Measurements from ENCODE around the gene MFSD11. TPM values are rescaled to one million over a fixed set of nuclear protein-coding genes. Genes with fewer than 3 reads are reported as not detected.

The MFSD11 gene
- total and polyA plus RNA-seq, 2 of the 8 experiments (the other 6 are each of a cell fraction or from before 2014, with no cell fraction given), result 17.7 to 19.8 TPM

DNA sequence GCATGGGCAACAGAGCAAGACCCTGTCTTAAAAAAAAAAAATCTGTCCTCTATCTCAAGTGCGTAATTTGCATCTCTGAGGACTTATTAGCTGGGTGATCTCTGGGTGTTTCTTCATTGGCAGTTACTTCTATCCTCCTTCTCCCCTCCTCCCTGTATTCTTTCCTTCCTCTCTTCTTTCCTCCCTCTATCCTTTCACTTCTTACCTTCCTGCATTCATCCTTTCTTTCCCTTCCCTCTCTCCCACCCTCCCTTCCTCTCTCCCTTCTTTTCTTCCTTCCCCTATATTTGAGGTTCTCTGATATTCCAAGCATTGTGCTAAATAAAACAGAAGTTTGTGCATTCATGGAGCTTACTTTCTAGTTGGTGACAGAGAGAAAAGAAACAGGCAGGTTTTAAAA, 10.7 kb downstream of the MFSD11 start (continued):
- no peak for TF ChIP-seq CBX8 (IDR thresholded peaks at IDR 0.05; ENCODE audit: borderline replicate concordance, low read depth, low read length)
